HG02798 (cell line): Measurements from ENCODE around the gene ANO5.

Experiments
- ATAC-seq: cut with Tn5 transposase; IDR thresholded peaks from one replicate; pipeline ENCODE4 v1.9.1; 2021; ENCODE audit warnings: mild to moderate bottlenecking; ENCODE audit not compliant: unreplicated experiment, poor library complexity

ANO5 gene, protein sequence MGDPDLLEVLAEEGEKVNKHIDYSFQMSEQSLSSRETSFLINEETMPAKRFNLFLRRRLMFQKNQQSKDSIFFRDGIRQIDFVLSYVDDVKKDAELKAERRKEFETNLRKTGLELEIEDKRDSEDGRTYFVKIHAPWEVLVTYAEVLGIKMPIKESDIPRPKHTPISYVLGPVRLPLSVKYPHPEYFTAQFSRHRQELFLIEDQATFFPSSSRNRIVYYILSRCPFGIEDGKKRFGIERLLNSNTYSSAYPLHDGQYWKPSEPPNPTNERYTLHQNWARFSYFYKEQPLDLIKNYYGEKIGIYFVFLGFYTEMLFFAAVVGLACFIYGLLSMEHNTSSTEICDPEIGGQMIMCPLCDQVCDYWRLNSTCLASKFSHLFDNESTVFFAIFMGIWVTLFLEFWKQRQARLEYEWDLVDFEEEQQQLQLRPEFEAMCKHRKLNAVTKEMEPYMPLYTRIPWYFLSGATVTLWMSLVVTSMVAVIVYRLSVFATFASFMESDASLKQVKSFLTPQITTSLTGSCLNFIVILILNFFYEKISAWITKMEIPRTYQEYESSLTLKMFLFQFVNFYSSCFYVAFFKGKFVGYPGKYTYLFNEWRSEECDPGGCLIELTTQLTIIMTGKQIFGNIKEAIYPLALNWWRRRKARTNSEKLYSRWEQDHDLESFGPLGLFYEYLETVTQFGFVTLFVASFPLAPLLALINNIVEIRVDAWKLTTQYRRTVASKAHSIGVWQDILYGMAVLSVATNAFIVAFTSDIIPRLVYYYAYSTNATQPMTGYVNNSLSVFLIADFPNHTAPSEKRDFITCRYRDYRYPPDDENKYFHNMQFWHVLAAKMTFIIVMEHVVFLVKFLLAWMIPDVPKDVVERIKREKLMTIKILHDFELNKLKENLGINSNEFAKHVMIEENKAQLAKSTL

GRCh38 chr11:22192642-22193347 is at the start of gene ANO5:
Gene ANO5, plus strand, starts transcription at chr11:22193085. Its CDS starts 408 bp downstream, at chr11:22193493.
- ATAC-seq, result peak; percentile 63

DNA sequence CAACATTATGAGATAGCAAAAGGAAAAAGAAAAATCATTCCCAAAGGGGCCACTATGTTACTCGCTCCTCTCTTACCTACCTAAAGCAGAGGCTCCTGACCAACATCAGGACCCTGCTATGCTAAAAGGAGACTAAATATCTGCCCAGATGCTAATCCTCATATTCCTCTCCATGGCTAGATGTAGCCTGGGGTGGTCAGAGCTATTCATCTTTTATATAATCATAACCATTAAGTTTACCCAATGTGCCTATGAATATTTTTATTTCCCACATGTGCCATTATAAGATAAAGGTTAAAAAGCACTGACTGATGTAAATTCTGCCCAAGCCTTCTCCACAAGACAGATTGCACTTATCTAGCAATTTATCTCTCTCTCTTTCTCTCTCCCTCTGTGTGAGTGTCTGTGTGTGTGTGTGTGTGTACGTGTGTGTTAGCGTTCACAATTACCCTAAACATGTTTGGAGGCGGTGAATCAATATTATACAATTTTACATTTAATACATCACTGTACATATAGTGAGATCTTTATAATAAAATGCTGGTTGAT is 41.2 kb upstream of the ANO5 start:
- ATAC-seq, result no peak

DNA sequence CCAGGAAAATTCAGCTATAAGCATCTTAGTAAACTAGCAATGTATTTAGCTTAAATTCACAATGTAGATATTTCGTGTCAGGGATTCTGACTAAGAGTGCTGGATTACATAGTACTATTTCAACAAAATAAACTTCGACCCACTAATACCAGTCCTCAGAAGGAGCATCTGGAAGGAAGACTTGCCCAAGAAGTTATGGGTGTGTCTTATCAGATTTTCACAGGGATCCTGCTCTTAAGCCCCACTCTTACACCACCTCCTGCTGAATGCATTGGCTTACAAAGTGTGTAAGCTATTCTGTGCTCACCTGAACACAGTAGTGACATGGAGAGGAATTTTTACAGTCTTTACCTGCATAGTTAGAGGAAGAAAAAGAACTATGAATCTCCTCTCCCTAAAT is 35.4 kb upstream of the ANO5 start:
- no peak for ATAC-seq

DNA sequence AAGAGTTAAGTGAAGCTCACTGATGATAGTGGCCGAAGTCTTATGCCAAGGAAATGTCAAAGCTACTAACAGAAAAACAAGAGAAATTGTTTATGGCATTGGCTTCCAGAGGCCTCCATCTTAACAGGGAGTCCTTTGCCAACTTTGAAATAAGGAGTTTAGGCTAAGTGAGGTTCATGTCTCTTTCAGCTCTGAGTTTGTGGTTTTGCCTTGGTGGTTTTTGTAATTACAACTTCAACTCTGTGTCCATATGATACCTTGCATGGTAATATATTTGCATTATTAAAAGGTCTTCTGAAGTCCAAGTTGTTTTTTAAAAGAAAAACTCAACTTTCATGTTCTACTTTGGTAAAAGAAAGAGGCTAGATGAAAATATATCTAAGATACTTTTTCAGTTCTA is 31.4 kb upstream of the ANO5 start:
- no peak for ATAC-seq

DNA sequence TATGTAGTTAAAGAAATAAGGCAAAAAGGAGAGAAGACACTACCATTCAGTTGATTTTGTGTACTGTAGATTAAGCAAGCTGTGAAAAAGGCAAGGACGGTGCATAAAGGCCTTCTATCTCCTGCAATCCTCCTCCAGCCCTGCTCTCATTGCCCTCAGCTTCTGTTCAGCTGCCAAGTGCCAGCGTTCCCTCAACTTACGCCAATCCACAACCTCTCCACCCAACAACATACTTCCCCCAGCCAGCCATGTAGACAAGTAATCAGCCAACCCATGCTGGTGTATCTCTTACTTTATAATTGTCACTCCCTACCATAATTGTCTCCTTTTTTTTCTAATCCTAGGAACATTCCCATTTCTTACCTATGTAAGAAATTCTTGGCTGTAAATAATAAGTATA is 30.1 kb upstream of the ANO5 start:
- ATAC-seq, result no peak

DNA sequence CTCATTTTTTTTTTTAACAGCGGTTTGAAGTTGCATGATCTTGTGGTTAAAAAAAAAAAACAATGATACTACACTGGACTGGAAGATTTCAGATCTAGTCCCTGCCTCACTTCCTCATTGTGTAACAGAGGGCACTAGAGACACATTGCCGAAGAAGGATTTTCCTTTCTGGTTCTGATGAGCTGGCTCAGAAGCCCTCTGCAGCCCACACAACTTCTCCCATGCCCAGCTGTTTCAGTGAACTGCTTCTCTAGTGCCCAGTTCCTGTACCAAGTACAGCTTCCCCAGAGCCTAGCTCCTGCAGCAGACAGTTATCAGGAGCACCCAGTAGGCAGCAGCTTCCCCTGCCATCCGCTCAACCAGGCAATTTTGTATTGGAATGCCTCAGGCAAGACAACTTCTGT is 29.5 kb upstream of the ANO5 start:
- ATAC-seq, result peak; percentile 72

DNA sequence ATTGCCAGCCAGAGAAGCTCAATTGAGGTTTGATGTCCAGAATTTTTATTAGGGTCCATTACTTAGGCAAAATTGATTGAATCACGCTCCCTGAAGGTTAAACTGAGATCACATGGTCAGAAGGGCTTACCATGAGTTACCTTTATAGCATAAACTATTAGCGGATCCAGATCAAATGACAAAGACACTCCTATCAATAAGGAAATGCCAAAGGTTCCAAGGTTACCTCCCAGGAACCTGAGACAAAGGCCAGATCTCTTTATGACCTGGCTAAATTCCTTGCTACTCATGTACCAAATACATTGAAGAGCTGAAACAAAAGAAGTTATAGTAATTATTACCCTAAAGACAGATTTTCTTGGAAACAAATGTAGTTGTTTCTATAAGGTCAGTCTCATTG is 27.8 kb upstream of the ANO5 start:
- no peak for ATAC-seq

DNA sequence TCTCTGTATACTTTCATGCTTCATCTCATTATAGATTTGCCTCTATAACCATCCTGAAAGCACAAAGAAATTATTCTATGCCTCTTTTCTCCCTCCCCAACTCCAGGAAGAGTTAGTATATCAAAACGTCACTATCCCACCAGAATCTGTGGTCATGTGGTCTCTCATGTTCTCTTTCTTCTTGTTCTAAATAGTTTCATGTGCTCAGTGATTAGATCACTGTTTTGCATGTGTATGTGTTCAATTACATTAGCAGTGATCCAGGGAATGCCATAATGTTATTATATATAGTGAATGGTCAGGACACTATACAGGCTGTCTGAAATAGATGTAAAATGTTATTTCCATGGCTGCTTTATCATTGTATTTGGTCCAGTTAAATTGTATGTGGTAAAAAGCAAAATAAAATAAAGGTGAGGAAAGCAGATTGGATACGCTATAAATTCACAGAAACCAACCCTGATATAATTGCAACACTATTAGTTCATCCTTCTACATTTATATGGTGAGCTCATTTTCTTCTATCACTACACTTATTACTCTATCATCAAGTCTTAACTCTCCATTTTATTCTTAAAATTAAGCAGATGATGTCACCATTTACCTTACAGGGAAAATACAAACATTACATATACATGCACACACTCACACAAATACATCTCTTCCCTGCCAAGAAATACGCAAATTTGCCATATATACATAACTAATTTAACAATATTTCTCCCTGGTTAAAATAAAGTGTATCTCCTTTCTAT is 26.9 kb upstream of the ANO5 start:
- no peak for ATAC-seq

DNA sequence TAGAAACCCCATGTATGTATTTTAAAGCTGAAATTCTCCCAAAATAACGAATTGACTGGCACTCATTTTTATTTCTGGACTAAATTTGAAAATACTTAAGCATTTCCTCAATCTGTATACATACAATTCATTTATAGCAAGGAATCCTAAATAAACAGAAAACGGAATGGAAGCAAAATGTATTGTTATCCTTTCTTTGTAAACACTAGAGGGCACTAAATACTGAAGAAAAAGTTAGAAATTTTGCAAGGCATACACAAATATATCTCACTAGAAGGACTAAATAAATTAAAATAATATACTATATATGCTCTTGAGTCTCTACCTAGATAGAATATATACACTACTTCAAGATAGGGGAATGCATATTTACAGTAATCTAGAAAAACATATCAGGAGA is 23.1 kb upstream of the ANO5 start:
- ATAC-seq, result no peak

DNA sequence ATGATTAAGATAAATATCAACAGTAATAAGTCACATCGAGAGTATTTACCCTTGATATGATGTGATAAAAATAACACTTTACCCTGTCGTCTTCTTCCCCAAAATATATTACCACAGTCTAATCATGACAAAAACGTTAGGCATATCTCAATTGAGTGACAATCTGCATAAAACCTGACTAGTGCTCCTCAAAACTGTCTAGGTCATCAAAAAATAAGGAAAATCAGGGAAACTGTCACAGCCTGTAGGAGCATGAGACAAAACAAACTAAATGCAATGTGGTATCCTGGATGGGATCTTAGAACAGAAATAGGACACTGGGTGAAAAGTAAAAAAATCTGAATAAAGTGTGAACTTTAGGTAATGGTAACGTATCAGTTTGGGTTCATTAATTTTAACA is 19.4 kb upstream of the ANO5 start:
- no peak for ATAC-seq

DNA sequence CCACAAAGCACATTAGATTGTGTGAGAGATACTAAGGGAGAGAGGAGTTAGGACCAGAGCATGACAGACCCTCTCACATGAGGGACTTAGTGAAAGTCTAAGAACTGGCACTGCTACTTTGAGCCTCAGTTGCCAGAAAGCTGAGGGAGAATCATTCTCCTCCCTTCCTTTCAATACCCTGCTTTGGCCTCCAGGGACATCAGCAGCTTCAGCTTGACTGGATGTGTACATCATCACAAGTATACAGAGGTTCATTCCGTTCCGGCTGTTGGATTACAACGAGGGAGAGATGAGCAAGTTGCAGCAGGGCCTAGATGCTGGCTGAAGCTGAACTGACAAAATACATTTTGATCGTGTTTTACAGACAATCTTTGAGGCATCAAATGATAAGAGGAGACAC is 15.7 kb upstream of the ANO5 start:
- peak; percentile 50 for ATAC-seq

DNA sequence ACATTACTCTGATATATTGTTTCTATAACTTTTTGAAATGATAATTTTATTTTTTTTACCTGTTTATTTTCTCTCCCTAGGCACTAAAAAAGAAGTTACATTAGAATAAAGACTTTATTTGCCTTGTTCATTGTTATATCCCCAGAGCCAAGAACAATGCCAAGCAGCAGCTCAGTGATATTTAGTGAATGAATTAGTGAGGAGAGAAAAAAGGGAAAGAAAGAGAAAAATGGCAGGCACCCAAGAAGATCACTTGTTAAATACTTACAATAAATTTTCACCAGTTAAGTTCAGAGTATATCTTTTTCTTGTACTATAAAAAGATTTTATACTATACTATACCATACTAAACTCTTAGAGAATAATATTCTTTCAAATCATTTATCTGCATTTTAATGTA is 13.3 kb upstream of the ANO5 start:
- ATAC-seq, result no peak

- no peak for ATAC-seq
Measured at GRCh38 chr11:22180131-22180530, 12.8 kb upstream of the ANO5 start.

DNA sequence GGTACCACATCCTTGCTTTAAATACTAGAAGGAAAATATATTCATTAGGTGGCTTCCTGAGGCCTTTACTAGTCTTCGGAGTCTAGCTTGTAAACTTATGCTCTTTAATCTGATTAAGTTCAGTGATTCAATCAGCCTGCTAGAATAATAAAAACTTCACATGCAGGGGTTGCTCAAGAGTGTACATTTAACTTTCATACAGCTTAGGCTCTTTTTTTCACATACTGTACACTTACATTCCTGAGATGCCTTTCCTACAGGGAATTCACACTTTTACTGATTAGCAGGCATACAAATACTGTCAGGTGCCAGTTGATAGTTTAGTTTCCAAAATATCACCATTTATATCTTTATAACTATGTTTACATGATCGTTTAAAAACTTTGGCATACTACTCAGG is 3.2 kb upstream of the ANO5 start:
- no peak for ATAC-seq

DNA sequence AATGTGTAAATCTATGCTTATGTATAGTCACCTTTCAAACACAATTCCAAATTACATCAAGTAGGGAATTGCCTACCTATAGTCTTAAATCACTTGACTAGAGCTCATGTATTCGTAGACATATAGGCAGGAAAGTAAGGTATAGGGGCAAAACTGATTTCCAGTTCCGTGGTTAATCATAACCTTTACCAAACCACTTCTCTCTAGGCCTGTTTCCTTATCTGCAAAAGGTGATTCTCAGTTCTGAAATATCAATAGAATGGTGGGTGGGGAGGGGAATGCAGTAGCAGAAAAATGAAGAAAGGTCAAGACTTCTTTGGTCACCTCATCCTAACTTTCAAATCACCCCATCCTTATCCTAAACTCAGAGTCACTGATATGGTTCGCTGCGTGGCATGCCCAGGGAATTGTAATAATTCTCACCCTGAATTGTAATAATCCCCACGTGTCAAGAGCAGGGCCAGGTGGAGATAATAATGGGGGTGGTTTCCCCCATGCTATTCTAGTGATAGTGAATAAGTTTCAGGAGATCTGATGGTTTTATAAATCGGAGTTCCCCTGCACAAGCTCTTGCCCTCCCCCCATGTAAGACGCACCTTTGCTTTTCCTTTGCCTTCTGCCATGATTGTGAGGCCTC is 1.9 kb upstream of the ANO5 start:
- peak; percentile 39 for ATAC-seq

DNA sequence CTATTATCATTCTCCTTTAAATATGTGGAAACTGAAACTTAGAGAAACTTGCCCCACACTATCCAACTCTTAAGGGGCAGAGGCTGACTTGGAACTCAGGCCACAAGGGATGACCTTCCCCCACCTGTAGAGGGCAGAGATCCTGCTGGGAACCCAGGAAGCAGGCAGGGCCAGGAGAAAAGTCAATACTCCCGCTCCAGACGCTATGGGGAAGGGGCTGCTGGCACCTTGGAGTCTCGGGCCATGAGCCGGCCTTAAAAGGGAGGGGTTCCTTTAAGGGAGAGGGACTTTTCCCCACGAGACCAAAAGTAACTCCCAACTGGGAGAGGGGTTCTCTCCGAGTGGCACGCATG is 620 bp upstream of the ANO5 start:
- ATAC-seq, result no peak

GRCh38 chr11:22193348-22194051 is 615 bp downstream of the ANO5 start:
- peak; percentile 30 for ATAC-seq

- no peak for ATAC-seq
Measured at GRCh38 chr11:22194306-22194705, 1.4 kb downstream of the ANO5 start.

- ATAC-seq, result no peak
Measured at GRCh38 chr11:22194907-22195306, 2.0 kb downstream of the ANO5 start.
